Thyroid gland (tissue), 4 donors: ENCODE measurements around the gene ITGB2.

Experiments used
- POLR2A ChIP-seq, 2 donors: fragments of 450-650 bp; IDR thresholded peaks; one replicate each; pipeline ENCODE4 v1.6.1; 2017; ENCODE audit warnings: antibody characterized with exemption in 2 of 2, mild to moderate bottlenecking in 2 of 2, moderate library complexity in 1 of 2
- TF ChIP-seq, protein P1 (sequence below), 6 experiments: fragments of 200-600 bp in 3 of 6; fragments of 450-650 bp in 3 of 6; sonication (generic) in 3 of 6; IDR thresholded peaks; one replicate each; pipeline ENCODE4 v1.5.1; 2016 to 2019; ENCODE audit warnings: antibody characterized with exemption in 6 of 6, mild to moderate bottlenecking in 2 of 6, inconsistent platforms in 1 of 6, moderate library complexity in 1 of 6

DNA sequence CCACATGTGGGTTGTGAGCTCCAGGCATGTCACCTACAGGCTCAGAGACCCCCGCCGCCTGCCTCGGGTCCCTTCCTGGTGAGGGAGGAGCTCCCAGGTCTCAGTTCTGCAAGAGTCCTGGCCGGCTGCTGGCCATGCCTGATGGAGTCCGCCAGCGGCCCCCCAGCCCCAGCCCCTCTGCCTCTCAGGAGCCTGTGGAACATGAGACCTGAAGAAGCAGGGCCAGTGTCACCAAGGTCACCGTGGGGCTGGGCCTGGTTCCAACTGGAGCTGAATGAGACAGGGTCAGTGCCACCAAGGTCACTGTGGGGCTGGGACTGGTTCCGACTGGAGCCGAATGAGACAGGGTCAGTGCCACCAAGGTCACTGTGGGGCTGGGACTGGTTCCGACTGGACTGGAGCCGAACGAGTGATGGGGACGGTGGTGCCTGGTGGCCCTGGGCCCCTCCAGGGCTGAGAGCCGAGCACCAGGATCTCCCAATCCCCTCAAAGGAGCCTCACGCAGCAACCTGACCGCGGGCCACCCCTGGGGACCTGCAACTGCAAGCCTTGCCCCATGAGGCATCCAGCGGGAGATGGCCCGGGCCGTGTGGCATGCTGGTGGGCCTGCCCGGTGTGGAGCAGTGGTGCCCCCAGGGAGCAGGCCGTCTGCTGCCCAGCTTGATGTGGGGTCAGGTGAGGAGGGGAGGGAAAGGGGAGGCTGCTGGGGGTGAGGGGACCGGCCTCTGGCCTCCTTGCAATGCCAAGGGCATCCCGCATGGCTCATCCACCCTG, 32.7 kb downstream of the ITGB2 start:
- TF ChIP-seq POLR2A (IDR thresholded peaks at IDR 0.05): no peak
- TF ChIP-seq, protein P1, sequence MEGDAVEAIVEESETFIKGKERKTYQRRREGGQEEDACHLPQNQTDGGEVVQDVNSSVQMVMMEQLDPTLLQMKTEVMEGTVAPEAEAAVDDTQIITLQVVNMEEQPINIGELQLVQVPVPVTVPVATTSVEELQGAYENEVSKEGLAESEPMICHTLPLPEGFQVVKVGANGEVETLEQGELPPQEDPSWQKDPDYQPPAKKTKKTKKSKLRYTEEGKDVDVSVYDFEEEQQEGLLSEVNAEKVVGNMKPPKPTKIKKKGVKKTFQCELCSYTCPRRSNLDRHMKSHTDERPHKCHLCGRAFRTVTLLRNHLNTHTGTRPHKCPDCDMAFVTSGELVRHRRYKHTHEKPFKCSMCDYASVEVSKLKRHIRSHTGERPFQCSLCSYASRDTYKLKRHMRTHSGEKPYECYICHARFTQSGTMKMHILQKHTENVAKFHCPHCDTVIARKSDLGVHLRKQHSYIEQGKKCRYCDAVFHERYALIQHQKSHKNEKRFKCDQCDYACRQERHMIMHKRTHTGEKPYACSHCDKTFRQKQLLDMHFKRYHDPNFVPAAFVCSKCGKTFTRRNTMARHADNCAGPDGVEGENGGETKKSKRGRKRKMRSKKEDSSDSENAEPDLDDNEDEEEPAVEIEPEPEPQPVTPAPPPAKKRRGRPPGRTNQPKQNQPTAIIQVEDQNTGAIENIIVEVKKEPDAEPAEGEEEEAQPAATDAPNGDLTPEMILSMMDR (IDR thresholded peaks at IDR 0.05): no peak
